Ishikawa (cell line): ENCODE results near the gene ASTN2.

Experiments used
- CEBPB ChIP-seq: IDR thresholded peaks from 2 replicates; pipeline ENCODE4 v1.6.1; 2012
- CREB1 ChIP-seq: IDR thresholded peaks from 2 replicates; pipeline ENCODE4 v1.6.1; 2012; ENCODE audit warnings: low read depth
- EGR1 ChIP-seq: IDR thresholded peaks from 2 replicates; pipeline ENCODE4 v1.6.1; 2012
- EP300 ChIP-seq: IDR thresholded peaks from 2 replicates; pipeline ENCODE4 v1.6.1; 2012; ENCODE audit warnings: borderline replicate concordance
- FOXM1 ChIP-seq: IDR thresholded peaks from 2 replicates; pipeline ENCODE4 v1.6.1; 2012; ENCODE audit warnings: low read depth, borderline replicate concordance
- NFIC ChIP-seq: IDR thresholded peaks from 2 replicates; pipeline ENCODE4 v1.6.1; 2012
- RAD21 ChIP-seq: IDR thresholded peaks from 2 replicates; pipeline ENCODE4 v1.6.1; 2012; ENCODE audit warnings: low read depth
- REST ChIP-seq: IDR thresholded peaks from 2 replicates; pipeline ENCODE4 v1.6.1; 2012; ENCODE audit warnings: low read depth, mild to moderate bottlenecking
- TAF1 ChIP-seq: IDR thresholded peaks from 2 replicates; pipeline ENCODE4 v1.6.1; 2012; ENCODE audit warnings: low read depth, mild to moderate bottlenecking
- TCF12 ChIP-seq: IDR thresholded peaks from 2 replicates; pipeline ENCODE4 v1.6.1; 2012; ENCODE audit warnings: low read depth
- TEAD4 ChIP-seq: IDR thresholded peaks from 2 replicates; pipeline ENCODE4 v1.6.1; 2012
- YY1 ChIP-seq: IDR thresholded peaks from 2 replicates; pipeline ENCODE4 v1.6.1; 2012; ENCODE audit warnings: low read depth
- ZBTB7A ChIP-seq: IDR thresholded peaks from 2 replicates; pipeline ENCODE4 v1.6.1; 2012; ENCODE audit warnings: low read depth
- TF ChIP-seq, protein P1 (sequence below): IDR thresholded peaks from 2 replicates; pipeline ENCODE4 v1.6.1; 2012
- TF ChIP-seq, protein P2 (sequence below): IDR thresholded peaks from 2 replicates; pipeline ENCODE4 v1.6.1; 2012

Gene ASTN2

DNA sequence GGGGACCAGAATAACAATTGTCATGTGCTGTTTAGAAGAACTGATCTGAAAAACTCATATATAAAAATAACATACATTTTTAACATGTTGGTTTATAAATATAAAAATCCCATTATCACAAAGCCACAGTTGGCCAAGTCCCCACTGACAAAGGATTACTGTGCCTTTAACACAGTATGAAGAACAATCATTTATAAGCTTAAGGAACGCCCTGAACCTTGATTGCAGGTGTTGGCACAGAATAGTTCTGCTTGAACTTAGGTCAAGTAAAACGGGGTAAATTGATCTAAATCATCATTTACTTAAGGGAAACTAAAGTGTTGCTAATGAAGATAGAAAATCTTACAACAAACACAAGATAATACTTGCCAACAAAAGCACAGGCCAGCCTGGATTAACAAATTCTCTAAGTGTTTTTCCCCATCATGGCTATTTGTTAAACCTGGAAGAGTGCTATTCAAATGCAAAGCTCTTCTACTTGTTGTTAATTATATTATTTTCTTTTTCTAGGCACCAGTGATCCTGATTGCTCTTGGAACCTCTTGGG lies 46.1 kb downstream of the ASTN2 start:
- no peak for TF ChIP-seq CEBPB
- TF ChIP-seq EP300, result no peak
- TF ChIP-seq NFIC, result no peak
- TF ChIP-seq, protein P1, sequence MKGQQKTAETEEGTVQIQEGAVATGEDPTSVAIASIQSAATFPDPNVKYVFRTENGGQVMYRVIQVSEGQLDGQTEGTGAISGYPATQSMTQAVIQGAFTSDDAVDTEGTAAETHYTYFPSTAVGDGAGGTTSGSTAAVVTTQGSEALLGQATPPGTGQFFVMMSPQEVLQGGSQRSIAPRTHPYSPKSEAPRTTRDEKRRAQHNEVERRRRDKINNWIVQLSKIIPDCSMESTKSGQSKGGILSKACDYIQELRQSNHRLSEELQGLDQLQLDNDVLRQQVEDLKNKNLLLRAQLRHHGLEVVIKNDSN, result no peak
- TF ChIP-seq TAF1, result no peak
- no peak for TF ChIP-seq TCF12
- no peak for TF ChIP-seq FOXM1
- no peak for TF ChIP-seq YY1
- no peak for TF ChIP-seq CREB1
- TF ChIP-seq, protein P2, sequence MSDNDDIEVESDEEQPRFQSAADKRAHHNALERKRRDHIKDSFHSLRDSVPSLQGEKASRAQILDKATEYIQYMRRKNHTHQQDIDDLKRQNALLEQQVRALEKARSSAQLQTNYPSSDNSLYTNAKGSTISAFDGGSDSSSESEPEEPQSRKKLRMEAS, result no peak
- TF ChIP-seq EGR1, result no peak
- TF ChIP-seq REST, result no peak
- TF ChIP-seq ZBTB7A, result no peak
- TF ChIP-seq TEAD4, result no peak
- no peak for TF ChIP-seq RAD21

DNA sequence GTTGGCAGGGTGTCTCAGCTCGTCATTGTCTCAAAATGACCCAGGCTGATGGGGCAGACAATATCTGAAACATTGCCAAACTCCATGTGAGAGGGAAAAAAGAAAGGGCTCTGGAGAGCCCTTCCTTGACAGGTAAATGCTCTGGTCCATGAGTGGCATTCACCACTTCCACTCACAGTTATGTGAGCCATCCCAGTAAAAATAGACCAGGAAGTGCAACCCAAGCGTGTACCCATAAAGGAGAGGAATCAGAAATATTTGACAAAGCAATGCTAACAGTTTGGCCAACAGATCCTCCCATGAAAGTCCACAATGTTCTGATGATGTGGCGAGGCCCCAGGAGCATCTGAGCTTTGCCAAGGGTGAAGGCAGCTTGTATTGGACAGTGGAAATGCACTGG lies 49.4 kb downstream of the ASTN2 start:
- TF ChIP-seq REST, result no peak
- TF ChIP-seq ZBTB7A, result no peak
- no peak for TF ChIP-seq TCF12
- no peak for TF ChIP-seq TAF1
- no peak for TF ChIP-seq FOXM1
- no peak for TF ChIP-seq CEBPB
- TF ChIP-seq, protein P1, result no peak
- TF ChIP-seq, protein P2, result no peak
- no peak for TF ChIP-seq NFIC
- TF ChIP-seq TEAD4, result no peak
- TF ChIP-seq RAD21, result no peak
- no peak for TF ChIP-seq EGR1
- TF ChIP-seq EP300, result no peak
- TF ChIP-seq YY1, result no peak
- no peak for TF ChIP-seq CREB1

GRCh38 chr9:117363006-117363405 lies 51.9 kb downstream of the ASTN2 start:
- TF ChIP-seq YY1 (no peak), ZBTB7A (no peak), RAD21 (no peak), TCF12 (no peak), NFIC (no peak), EP300 (no peak), EGR1 (no peak)
- TF ChIP-seq, protein P2, result no peak
- TF ChIP-seq, protein P1, result no peak

DNA sequence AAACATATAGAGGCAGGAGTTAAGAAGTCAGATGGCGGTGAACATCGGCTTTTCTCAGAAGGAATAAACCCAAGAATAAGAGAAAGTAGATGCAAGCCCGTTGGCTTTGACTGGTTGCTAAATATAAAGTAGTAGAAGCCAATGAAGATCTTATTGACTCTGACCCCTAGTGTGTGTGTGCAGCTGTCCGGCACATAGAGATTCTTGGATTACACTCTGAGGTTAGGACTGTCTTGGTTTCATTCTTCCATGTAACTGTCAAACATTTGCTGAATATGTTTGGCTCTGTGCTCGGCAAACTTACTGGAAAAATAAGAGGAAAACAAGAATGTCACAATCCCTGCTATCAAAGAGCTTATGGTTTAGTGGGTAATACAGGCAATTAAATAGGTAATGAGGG lies 54.9 kb downstream of the ASTN2 start:
- TF ChIP-seq EP300 (no peak), CEBPB (no peak), REST (no peak), FOXM1 (no peak)
